ENCODE measurements around the gene CLCN7. TPM values are rescaled to one million over a fixed set of nuclear protein-coding genes. Genes with fewer than 3 reads are reported as not detected.

CLCN7 gene
- total and polyA plus RNA-seq, 8 donors: 31.0 to 91.2 (median 36.2) TPM

GRCh38 chr16:1430759-1431496 is 43.9 kb downstream of the CLCN7 start, which contains the start of gene PERCC1:
TSS of gene PERCC1 (plus strand) at chr16:1431078. CDS start at chr16:1432594, 1,516 bp downstream.
- TF ChIP-seq, protein P1, sequence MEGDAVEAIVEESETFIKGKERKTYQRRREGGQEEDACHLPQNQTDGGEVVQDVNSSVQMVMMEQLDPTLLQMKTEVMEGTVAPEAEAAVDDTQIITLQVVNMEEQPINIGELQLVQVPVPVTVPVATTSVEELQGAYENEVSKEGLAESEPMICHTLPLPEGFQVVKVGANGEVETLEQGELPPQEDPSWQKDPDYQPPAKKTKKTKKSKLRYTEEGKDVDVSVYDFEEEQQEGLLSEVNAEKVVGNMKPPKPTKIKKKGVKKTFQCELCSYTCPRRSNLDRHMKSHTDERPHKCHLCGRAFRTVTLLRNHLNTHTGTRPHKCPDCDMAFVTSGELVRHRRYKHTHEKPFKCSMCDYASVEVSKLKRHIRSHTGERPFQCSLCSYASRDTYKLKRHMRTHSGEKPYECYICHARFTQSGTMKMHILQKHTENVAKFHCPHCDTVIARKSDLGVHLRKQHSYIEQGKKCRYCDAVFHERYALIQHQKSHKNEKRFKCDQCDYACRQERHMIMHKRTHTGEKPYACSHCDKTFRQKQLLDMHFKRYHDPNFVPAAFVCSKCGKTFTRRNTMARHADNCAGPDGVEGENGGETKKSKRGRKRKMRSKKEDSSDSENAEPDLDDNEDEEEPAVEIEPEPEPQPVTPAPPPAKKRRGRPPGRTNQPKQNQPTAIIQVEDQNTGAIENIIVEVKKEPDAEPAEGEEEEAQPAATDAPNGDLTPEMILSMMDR (IDR thresholded peaks at IDR 0.05): no peak
- DNase-seq (peak in 1 of 6 donors; percentile 73), FAIRE-seq (no peak), ATAC-seq (peak in 3 of 4 donors; percentile 33 to 68 (median 63))
- Histone ChIP-seq H3K36me3 (no peaks in the 10 kb centered on the region), H3K27me3 (no peaks in the 10 kb centered on the region), H3K4me1 (no peaks in the 10 kb centered on the region), H3K9me3 (no peaks in the 10 kb centered on the region), H3K4me3 (no peak within 1 kb of the TSS), H3K27ac (no peak within 1 kb of the TSS)
- 30 to 31% methylated on average over 34 to 35 of the region's 35 CpGs for WGBS, 2 donors
- intact Hi-C loops (cut with DNase I): no loop called here

DNA sequence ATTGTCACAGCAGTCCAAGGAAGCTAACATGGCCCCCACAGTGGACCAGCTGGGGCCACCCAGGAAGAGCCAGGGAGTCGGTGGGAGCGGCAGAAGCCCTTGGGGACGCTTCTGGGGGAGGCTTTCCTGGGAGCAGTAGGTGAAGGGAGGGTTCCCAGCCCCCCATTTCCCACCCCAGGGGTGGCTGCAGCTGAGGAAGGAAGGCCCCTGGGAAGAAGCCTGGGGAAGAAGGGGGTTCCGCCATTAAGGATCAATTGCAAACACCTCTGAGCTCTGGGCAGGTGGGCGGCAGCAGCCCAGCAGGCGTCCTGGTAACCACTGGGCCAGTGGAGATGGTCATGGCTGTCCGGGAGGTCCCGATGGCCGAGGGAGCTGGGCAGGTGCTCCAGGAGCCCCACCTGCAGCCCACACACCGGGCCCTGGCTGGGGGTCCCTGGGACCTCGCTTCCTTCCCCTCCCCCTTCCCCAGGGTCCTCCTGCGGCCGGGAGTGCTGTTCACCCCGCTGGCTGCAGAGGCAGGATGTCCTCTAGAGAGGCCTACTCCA is 44.5 kb downstream of the CLCN7 start:
- no peaks in the 10 kb centered on the region for H3K36me3 ChIP-seq
- peak in 1 of 6 donors; percentile 77 for DNase-seq
- H3K4me1 ChIP-seq: no peaks in the 10 kb centered on the region
- no peak for ATAC-seq
- H3K9me3 ChIP-seq: no peaks in the 10 kb centered on the region
- FAIRE-seq: no peak
- H3K4me3 ChIP-seq: no peak overlapping the region
- intact Hi-C loops (cut with DNase I): no loop called here
- no peak overlapping the region for H3K27ac ChIP-seq
- WGBS, 2 donors: 54 to 58% methylated on average over 14 of the region's 14 CpGs
- no peaks in the 10 kb centered on the region for H3K27me3 ChIP-seq
- TF ChIP-seq, protein P1 (IDR thresholded peaks at IDR 0.05): no peak

GRCh38 chr16:1429631-1430030 is 45.2 kb downstream of the CLCN7 start:
- Histone ChIP-seq H3K27me3 (no peaks in the 10 kb centered on the region), H3K27ac (no peak overlapping the region), H3K4me1 (no peaks in the 10 kb centered on the region), H3K4me3 (no peak overlapping the region), H3K36me3 (no peaks in the 10 kb centered on the region), H3K9me3 (no peaks in the 10 kb centered on the region)
- peak in 1 of 6 donors; percentile 65 for DNase-seq
- 77 to 88% methylated on average over 13 of the region's 13 CpGs for WGBS, 2 donors
- ATAC-seq: no peak
- intact Hi-C loops (cut with DNase I): no loop called here
- TF ChIP-seq, protein P1 (IDR thresholded peaks at IDR 0.05): no peak
- FAIRE-seq: no peak

DNA sequence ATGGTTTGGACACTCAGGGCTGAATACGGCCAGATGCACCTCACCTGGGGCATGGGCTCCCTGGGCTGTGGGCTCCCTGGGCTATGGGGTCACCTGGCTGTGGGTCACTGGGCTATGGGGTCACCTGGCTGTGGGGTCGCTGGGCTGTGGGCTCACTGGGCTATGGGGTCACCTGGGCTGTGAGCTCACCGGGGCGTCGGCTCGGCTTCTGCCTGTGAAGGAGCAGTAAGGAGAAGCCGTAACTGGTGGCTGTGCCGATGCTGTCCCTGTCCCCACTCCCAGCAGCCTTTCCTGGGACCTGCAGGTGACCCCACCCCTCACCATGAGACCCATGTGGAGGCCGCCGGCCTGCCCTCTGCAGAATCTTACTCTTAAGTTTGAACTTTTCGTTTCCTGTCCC is 45.8 kb downstream of the CLCN7 start:
- H3K9me3 ChIP-seq: no peaks in the 10 kb centered on the region
- WGBS, 2 donors: 81 to 82% methylated on average over 11 of the region's 11 CpGs
- no peak overlapping the region for H3K27ac ChIP-seq
- DNase-seq (peak in 1 of 6 donors; percentile 72), FAIRE-seq (no peak), ATAC-seq (no peak)
- H3K4me1 ChIP-seq: no peaks in the 10 kb centered on the region
- H3K4me3 ChIP-seq: no peak overlapping the region
- no peaks in the 10 kb centered on the region for H3K27me3 ChIP-seq
- no peaks in the 10 kb centered on the region for H3K36me3 ChIP-seq
- TF ChIP-seq, protein P1 (IDR thresholded peaks at IDR 0.05): no peak
- intact Hi-C loops (cut with DNase I): no loop called here

- no peak overlapping the region for H3K4me3 ChIP-seq
- ATAC-seq: peak in 1 of 4 donors; percentile 49
- H3K27me3 ChIP-seq: no peaks in the 10 kb centered on the region
- TF ChIP-seq, protein P1 (IDR thresholded peaks at IDR 0.05): no peak
- DNase-seq: peak in 2 of 6 donors; percentile 61 to 77
- H3K4me1 ChIP-seq: no peaks in the 10 kb centered on the region
- intact Hi-C loops (cut with DNase I): no loop called here
- no peak for FAIRE-seq
- H3K9me3 ChIP-seq: no peaks in the 10 kb centered on the region
- 38 to 45% methylated on average over 21 of the region's 21 CpGs for WGBS, 2 donors
- H3K36me3 ChIP-seq: no peaks in the 10 kb centered on the region
- H3K27ac ChIP-seq: no peak overlapping the region
These were observed 46.3 kb downstream of the CLCN7 start for GRCh38 chr16:1428511-1428910.
